Activated CD4-positive, alpha-beta T cell treated with anti-CD3 and anti-CD28 coated beads, Interleukin-2, amount 10 ng/mL, durations not matched to agents 7 days and 5 days (primary cell): ENCODE results near the gene P2RX3. TPM values are rescaled to one million over a fixed set of nuclear protein-coding genes. Genes with fewer than 3 reads are reported as not detected.

Source experiments
- CTCF ChIA-PET: fragments of 350-600 bp; sonication (Branson Sonifier 250); formaldehyde crosslinking; loops from one replicate; lab custom pipeline; 2021; ENCODE audit warnings: antibody characterized with exemption; lab: Charles Lee
- POLR2A ChIA-PET: fragments of 350-600 bp; sonication (Branson Sonifier 250); formaldehyde crosslinking; loops from one replicate; lab custom pipeline; 2021; ENCODE audit warnings: antibody characterized with exemption; lab: Charles Lee
- DNase-seq: peaks from one replicate; pipeline ENCODE4 v3.0.0-alpha.2; 2020
- H3K27ac Mint-ChIP-seq: one replicate; pipeline ENCODE4 v1.8.0; 2021; ENCODE audit warnings: mild to moderate bottlenecking, moderate library complexity, mixed read lengths
- H3K27me3 Mint-ChIP-seq: one replicate; pipeline ENCODE4 v1.8.0; 2021; ENCODE audit warnings: mixed read lengths
- H3K36me3 Mint-ChIP-seq: one replicate; pipeline ENCODE4 v1.8.0; 2021; ENCODE audit warnings: low read depth, mixed read lengths
- H3K4me1 Mint-ChIP-seq: one replicate; pipeline ENCODE4 v1.8.0; 2021; ENCODE audit warnings: mixed read lengths
- H3K4me3 Mint-ChIP-seq: one replicate; pipeline ENCODE4 v1.8.0; 2021; ENCODE audit warnings: mild to moderate bottlenecking, moderate library complexity, mixed read lengths
- H3K9me3 Mint-ChIP-seq: one replicate; pipeline ENCODE4 v1.8.0; 2021; ENCODE audit warnings: mixed read lengths
- total RNA-seq, 2 experiments: library from RNA; stranded (reverse); gene quantifications; one replicate each; pipeline ENCODE4 v1.2.3, GENCODE V29; 2021

The P2RX3 gene
- total RNA-seq, 2 experiments from 2014 or later, result not detected

DNA sequence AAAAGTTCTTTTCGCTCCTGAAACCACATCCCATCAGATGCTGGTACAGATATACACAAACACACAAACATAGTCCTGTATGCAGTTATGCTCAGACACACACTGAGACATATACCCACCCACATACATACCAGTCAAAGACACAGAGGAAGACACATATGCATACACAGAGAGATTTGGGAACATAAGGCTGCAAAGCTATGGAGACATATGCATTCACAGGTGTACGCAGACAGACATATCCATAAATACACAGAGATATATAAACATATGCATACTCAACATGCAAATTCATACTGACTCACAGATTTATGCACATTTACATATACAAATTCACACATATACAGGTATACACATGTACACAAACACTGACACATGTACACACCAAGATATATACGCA, 36.8 kb downstream of the P2RX3 start:
- POLR2A ChIA-PET, result no interaction called here
- H3K36me3 Mint-ChIP-seq, result no peaks in the 10 kb centered on the region
- no peak overlapping the region for H3K4me3 Mint-ChIP-seq
- H3K27ac Mint-ChIP-seq, result no peak overlapping the region
- no peaks in the 10 kb centered on the region for H3K9me3 Mint-ChIP-seq
- CTCF ChIA-PET, result interaction anchor here (0.9 kb wide), 1 partner anchor 41 kb away, joined by 4 read pairs; no protein-coding TSS in a partner anchor
- no peaks in the 10 kb centered on the region for H3K4me1 Mint-ChIP-seq
- peaks cover 1% of the 10 kb centered on the region for H3K27me3 Mint-ChIP-seq
- DNase-seq, result no peak

GRCh38 chr11:57375490-57375889, 37.3 kb downstream of the P2RX3 start:
- Mint-ChIP-seq H3K27me3 (peaks cover 1% of the 10 kb centered on the region), H3K36me3 (no peaks in the 10 kb centered on the region), H3K4me3 (no peak overlapping the region), H3K9me3 (no peaks in the 10 kb centered on the region), H3K27ac (no peak overlapping the region), H3K4me1 (no peaks in the 10 kb centered on the region)
- no peak for DNase-seq
- POLR2A ChIA-PET, result no interaction called here
- CTCF ChIA-PET, result no interaction called here

- H3K4me3 Mint-ChIP-seq, result no peak overlapping the region
- no peak overlapping the region for H3K27ac Mint-ChIP-seq
- H3K36me3 Mint-ChIP-seq, result no peaks in the 10 kb centered on the region
- no peaks in the 10 kb centered on the region for H3K4me1 Mint-ChIP-seq
- POLR2A ChIA-PET, result no interaction called here
- no peak for DNase-seq
- CTCF ChIA-PET, result interaction anchor here (0.8 to 1.1 kb wide), 2 partner anchors 31 to 51 kb away, joined by 3 to 4 read pairs; no protein-coding TSS in a partner anchor
- H3K9me3 Mint-ChIP-seq, result no peaks in the 10 kb centered on the region
- peaks cover 1% of the 10 kb centered on the region for H3K27me3 Mint-ChIP-seq
Observed at GRCh38 chr11:57376095-57377090, 38.2 kb downstream of the P2RX3 start.

- ChIA-PET CTCF (interaction anchor here (0.8 kb wide), 1 partner anchor 52 kb away, joined by 4 read pairs; no protein-coding TSS in a partner anchor), POLR2A (no interaction called here)
- DNase-seq, result no peak
- Mint-ChIP-seq H3K4me3 (no peak overlapping the region), H3K9me3 (no peaks in the 10 kb centered on the region), H3K27ac (no peak overlapping the region), H3K36me3 (no peaks in the 10 kb centered on the region), H3K4me1 (no peaks in the 10 kb centered on the region), H3K27me3 (peaks cover 2% of the 10 kb centered on the region)
Observed at GRCh38 chr11:57377107-57377506, 39.0 kb downstream of the P2RX3 start.

DNA sequence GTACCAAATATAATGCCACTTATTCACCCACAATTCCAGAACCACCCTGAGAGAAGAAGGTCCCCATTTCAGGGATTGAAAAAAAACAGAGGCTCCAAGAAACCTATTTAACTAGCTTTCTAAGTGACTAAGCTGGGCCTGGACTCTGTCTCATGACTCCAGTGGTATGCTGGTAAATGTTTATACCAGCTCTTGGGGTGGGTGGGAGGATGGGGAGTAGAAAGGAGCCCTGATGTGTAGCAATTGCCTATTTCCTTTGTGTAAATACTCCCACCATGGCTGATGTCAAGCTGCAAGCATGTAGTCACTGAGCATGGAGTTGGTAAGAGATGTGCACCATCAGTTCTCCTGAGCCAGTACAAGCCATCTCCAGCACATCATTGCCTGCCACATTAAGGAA, 40.0 kb downstream of the P2RX3 start:
- H3K4me3 Mint-ChIP-seq, result no peak overlapping the region
- POLR2A ChIA-PET, result no interaction called here

GRCh38 chr11:57379732-57380131, 41.6 kb downstream of the P2RX3 start:
- DNase-seq, result no peak
- no peaks in the 10 kb centered on the region for H3K36me3 Mint-ChIP-seq
- H3K27me3 Mint-ChIP-seq, result peaks cover 3% of the 10 kb centered on the region
- no peak overlapping the region for H3K27ac Mint-ChIP-seq
- no peaks in the 10 kb centered on the region for H3K4me1 Mint-ChIP-seq
- H3K4me3 Mint-ChIP-seq, result no peak overlapping the region
- H3K9me3 Mint-ChIP-seq, result no peaks in the 10 kb centered on the region
- ChIA-PET POLR2A (no interaction called here), CTCF (no interaction called here)

More for the DNA sequence above, 40.0 kb downstream of the P2RX3 start:
- no peak for DNase-seq
- CTCF ChIA-PET, result interaction anchor here (1.2 kb wide), 1 partner anchor 10 kb away, joined by 3 read pairs; no protein-coding TSS in a partner anchor
- Mint-ChIP-seq H3K9me3 (no peaks in the 10 kb centered on the region), H3K36me3 (no peaks in the 10 kb centered on the region), H3K27me3 (peaks cover 3% of the 10 kb centered on the region), H3K27ac (no peak overlapping the region), H3K4me1 (no peaks in the 10 kb centered on the region)

GRCh38 chr11:57380975-57381374, 42.8 kb downstream of the P2RX3 start, which contains the start of gene PRG3:
TSS of gene PRG3 (minus strand) at chr11:57381150. CDS start at chr11:57380708, 442 bp downstream.
- POLR2A ChIA-PET, result no interaction called here
- Mint-ChIP-seq H3K4me3 (no peak within 1 kb of the TSS), H3K27ac (no peak within 1 kb of the TSS), H3K36me3 (no peaks in the 10 kb centered on the region), H3K27me3 (peaks cover 3% of the 10 kb centered on the region), H3K4me1 (no peaks in the 10 kb centered on the region), H3K9me3 (no peaks in the 10 kb centered on the region)
- DNase-seq, result no peak
- CTCF ChIA-PET, result interaction anchor here (1.4 kb wide), 1 partner anchor 13 kb away, joined by 4 read pairs; no protein-coding TSS in a partner anchor

DNA sequence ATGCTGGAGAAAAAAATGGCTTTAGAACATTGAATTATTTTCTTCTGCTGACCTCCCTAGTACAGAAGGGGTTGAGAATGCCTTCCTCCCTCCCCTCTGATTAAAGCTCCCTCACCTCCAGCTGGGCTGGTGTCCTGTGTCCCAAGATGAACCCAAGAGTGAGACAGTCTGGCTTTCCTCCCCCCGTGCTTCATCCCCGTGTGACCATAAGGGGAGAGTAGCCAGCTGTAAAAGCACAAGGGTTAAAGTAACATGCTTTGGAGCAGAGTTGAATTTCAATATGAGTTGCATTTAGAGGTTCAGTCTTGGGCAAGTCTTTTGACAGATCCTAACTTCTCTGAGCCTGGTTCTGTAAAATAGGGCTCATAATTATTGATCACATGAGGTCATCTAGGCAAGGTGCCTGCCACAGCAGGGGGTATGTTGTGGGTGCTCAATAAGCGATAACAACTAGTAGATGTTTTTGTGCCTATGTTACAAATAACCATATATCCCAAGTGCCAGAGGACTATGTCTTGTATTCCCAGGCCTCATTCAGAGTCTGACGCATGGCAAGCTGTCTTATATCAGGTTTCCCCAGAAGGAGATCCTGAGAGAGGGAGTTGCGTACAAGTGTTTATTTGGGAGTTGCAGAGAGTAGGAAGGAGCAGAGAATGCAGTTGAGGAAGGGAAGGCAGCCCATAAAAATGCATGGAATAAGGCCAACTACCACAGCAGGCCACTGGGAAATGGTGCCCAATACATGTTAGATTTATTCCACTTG, 48.2 kb downstream of the P2RX3 start:
- Mint-ChIP-seq H3K9me3 (no peaks in the 10 kb centered on the region), H3K36me3 (no peaks in the 10 kb centered on the region), H3K27ac (no peak overlapping the region), H3K4me3 (no peak overlapping the region), H3K27me3 (peaks cover 2% of the 10 kb centered on the region), H3K4me1 (no peaks in the 10 kb centered on the region)
- ChIA-PET POLR2A (no interaction called here), CTCF (interaction anchor here (1.1 to 1.3 kb wide), 2 partner anchors 8 to 40 kb away, joined by 4 to 5 read pairs; no protein-coding TSS in a partner anchor)
- no peak for DNase-seq

- H3K9me3 Mint-ChIP-seq, result no peaks in the 10 kb centered on the region
- CTCF ChIA-PET, result interaction anchor here (1.1 kb wide), 1 partner anchor 41 kb away, joined by 4 read pairs; no protein-coding TSS in a partner anchor
- no peak for DNase-seq
- POLR2A ChIA-PET, result no interaction called here
- no peaks in the 10 kb centered on the region for H3K36me3 Mint-ChIP-seq
- H3K27me3 Mint-ChIP-seq, result no peaks in the 10 kb centered on the region
- no peaks in the 10 kb centered on the region for H3K4me1 Mint-ChIP-seq
- H3K27ac Mint-ChIP-seq, result no peak overlapping the region
- H3K4me3 Mint-ChIP-seq, result no peak overlapping the region
Observed at GRCh38 chr11:57387289-57388030, 49.3 kb downstream of the P2RX3 start.

DNA sequence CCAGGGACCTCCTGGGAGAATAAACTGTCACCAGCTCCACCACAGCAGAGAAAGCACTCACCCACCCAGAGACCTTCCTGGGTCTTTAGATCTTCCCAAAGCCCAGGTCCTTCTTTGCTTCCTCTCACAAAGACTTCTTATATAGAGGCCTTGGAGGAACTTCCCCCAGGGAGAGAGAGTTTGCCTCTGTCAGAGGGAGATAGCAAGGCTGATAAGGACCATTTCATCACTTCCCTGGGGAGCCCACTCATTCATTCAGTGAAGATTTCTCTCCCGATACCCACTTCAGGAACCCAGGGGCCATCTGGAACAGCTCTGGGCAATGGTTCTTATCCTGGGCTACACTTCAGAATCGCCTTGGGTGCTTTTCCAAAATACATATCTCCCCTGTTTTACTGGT, 52.4 kb downstream of the P2RX3 start, which contains the start of gene PRG2:
Gene PRG2, minus strand, starts transcription at position 116 of the 400 bp plus-strand sequence. CDS start 706 bp downstream, outside the sequence.
- Mint-ChIP-seq H3K4me3 (no peak within 1 kb of the TSS), H3K36me3 (no peaks in the 10 kb centered on the region), H3K27me3 (no peaks in the 10 kb centered on the region), H3K9me3 (no peaks in the 10 kb centered on the region), H3K4me1 (no peaks in the 10 kb centered on the region), H3K27ac (no peak within 1 kb of the TSS)
- no peak for DNase-seq
- POLR2A ChIA-PET, result no interaction called here
- CTCF ChIA-PET, result interaction anchor here (1.0 kb wide), 1 partner anchor 29 kb away, joined by 3 read pairs; no protein-coding TSS in a partner anchor

- Mint-ChIP-seq H3K36me3 (no peaks in the 10 kb centered on the region), H3K4me1 (no peaks in the 10 kb centered on the region), H3K9me3 (no peaks in the 10 kb centered on the region), H3K27me3 (no peaks in the 10 kb centered on the region), H3K27ac (no peak overlapping the region), H3K4me3 (no peak overlapping the region)
- DNase-seq, result no peak
- ChIA-PET POLR2A (no interaction called here), CTCF (no interaction called here)
Observed at GRCh38 chr11:57391111-57391510, 53.0 kb downstream of the P2RX3 start.

GRCh38 chr11:57391539-57391938, 53.4 kb downstream of the P2RX3 start:
- no peaks in the 10 kb centered on the region for H3K4me1 Mint-ChIP-seq
- no peaks in the 10 kb centered on the region for H3K27me3 Mint-ChIP-seq
- CTCF ChIA-PET, result no interaction called here
- no peaks in the 10 kb centered on the region for H3K36me3 Mint-ChIP-seq
- H3K27ac Mint-ChIP-seq, result no peak overlapping the region
- no peak for DNase-seq
- H3K9me3 Mint-ChIP-seq, result no peaks in the 10 kb centered on the region
- POLR2A ChIA-PET, result no interaction called here
- no peak overlapping the region for H3K4me3 Mint-ChIP-seq
